ENCODE measurements around the gene ATP1A3. TPM values are rescaled to one million over a fixed set of nuclear protein-coding genes. Genes with fewer than 3 reads are reported as not detected.
A peak's percentile ranks its signal among the peaks of the same experiment; 100 is the strongest.

ATP1A3 gene
- total RNA-seq, 2 donors from 2014 or later = 0.69 to 1.0 TPM

- DNase-seq = no peak
- TF ChIP-seq, protein P1, sequence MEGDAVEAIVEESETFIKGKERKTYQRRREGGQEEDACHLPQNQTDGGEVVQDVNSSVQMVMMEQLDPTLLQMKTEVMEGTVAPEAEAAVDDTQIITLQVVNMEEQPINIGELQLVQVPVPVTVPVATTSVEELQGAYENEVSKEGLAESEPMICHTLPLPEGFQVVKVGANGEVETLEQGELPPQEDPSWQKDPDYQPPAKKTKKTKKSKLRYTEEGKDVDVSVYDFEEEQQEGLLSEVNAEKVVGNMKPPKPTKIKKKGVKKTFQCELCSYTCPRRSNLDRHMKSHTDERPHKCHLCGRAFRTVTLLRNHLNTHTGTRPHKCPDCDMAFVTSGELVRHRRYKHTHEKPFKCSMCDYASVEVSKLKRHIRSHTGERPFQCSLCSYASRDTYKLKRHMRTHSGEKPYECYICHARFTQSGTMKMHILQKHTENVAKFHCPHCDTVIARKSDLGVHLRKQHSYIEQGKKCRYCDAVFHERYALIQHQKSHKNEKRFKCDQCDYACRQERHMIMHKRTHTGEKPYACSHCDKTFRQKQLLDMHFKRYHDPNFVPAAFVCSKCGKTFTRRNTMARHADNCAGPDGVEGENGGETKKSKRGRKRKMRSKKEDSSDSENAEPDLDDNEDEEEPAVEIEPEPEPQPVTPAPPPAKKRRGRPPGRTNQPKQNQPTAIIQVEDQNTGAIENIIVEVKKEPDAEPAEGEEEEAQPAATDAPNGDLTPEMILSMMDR (conservative IDR thresholded peaks at IDR 0.05) = no peak
- Histone ChIP-seq H3K9me3 (ENCODE audit: control insufficient read depth, low read length) (no peaks in the 10 kb centered on the region), H3K36me3 (ENCODE audit: control insufficient read depth, insufficient read depth, low read length) (no peaks in the 10 kb centered on the region), H3K4me3 (ENCODE audit: low read length) (no peak overlapping the region), H3K27ac (ENCODE audit: low read depth, low read length) (no peak overlapping the region), H3K9ac (ENCODE audit: extremely low read depth, low read length, poor library complexity, severe bottlenecking) (no peak overlapping the region), H3K4me1 (ENCODE audit: control insufficient read depth, insufficient read depth, low read length) (no peaks in the 10 kb centered on the region), H3K27me3 (ENCODE audit: control insufficient read depth, insufficient read depth, low read length, poor library complexity, severe bottlenecking) (peaks cover 21% of the 10 kb centered on the region)
- H3K27me3 Mint-ChIP-seq (ENCODE audit: insufficient read depth) = peaks cover 55% of the 10 kb centered on the region
- peaks cover 4% of the 10 kb centered on the region for H3K9me3 Mint-ChIP-seq
- WGBS, 2 experiments (ENCODE audit: insufficient coverage in 1 of 2, insufficient read length in 1 of 2) = 77 to 94% methylated on average over 5 to 8 of the region's 8 CpGs
- no peak overlapping the region for H3K27ac Mint-ChIP-seq
- H3K4me3 Mint-ChIP-seq = no peak overlapping the region
- H3K36me3 Mint-ChIP-seq (ENCODE audit: low read depth) = no peaks in the 10 kb centered on the region
- no peaks in the 10 kb centered on the region for H3K4me1 Mint-ChIP-seq
Observed at GRCh38 chr19:41945135-41945766, 48.8 kb downstream of the ATP1A3 start.

DNA sequence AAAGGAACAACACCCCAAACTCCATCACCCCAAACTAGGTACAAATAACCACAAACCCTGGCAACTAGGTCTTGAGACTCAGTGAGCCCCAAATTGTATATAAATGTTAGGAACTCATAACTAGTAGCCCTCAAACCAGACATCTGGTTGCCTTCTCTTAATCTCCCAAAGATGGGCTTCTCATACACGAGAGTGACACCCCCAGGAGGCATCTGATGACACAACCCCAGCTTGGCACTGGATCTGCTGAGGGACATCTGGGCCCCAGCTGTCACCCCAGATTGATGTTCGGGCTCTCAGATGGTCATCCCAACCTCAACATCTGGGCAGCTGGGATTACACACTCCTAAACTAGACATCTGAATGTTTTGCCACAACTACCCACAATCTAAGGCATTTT is 49.7 kb downstream of the ATP1A3 start:
- no peak overlapping the region for H3K9ac ChIP-seq (ENCODE audit: extremely low read depth, low read length, poor library complexity, severe bottlenecking)
- H3K9me3 Mint-ChIP-seq = peaks cover 4% of the 10 kb centered on the region
- H3K36me3 Mint-ChIP-seq (ENCODE audit: low read depth) = no peaks in the 10 kb centered on the region
- no peak for DNase-seq
- H3K27ac Mint-ChIP-seq = no peak overlapping the region
- H3K4me3 Mint-ChIP-seq = no peak overlapping the region
- no peaks in the 10 kb centered on the region for H3K4me1 ChIP-seq (ENCODE audit: control insufficient read depth, insufficient read depth, low read length)
- H3K9me3 ChIP-seq (ENCODE audit: control insufficient read depth, low read length) = no peaks in the 10 kb centered on the region
- peaks cover 27% of the 10 kb centered on the region for H3K27me3 ChIP-seq (ENCODE audit: control insufficient read depth, insufficient read depth, low read length, poor library complexity, severe bottlenecking)
- no peak overlapping the region for H3K27ac ChIP-seq (ENCODE audit: low read depth, low read length)
- no peaks in the 10 kb centered on the region for H3K36me3 ChIP-seq (ENCODE audit: control insufficient read depth, insufficient read depth, low read length)
- WGBS, 2 experiments (ENCODE audit: insufficient coverage in 1 of 2, insufficient read length in 1 of 2) = 14 to 80% methylated on average over 1 to 2 of the region's 2 CpGs
- H3K27me3 Mint-ChIP-seq (ENCODE audit: insufficient read depth) = peaks cover 58% of the 10 kb centered on the region
- TF ChIP-seq, protein P1 (conservative IDR thresholded peaks at IDR 0.05) = no peak
- H3K4me3 ChIP-seq (ENCODE audit: low read length) = no peak overlapping the region
- H3K4me1 Mint-ChIP-seq = no peaks in the 10 kb centered on the region

GRCh38 chr19:41941410-41942202 is 52.4 kb downstream of the ATP1A3 start:
- TF ChIP-seq, protein P1 (conservative IDR thresholded peaks at IDR 0.05) = no peak
- DNase-seq = no peak
- 79 to 100% methylated on average over 3 to 9 of the region's 9 CpGs for WGBS, 2 experiments (ENCODE audit: insufficient coverage in 1 of 2, insufficient read length in 1 of 2)
- Histone ChIP-seq H3K9me3 (ENCODE audit: control insufficient read depth, low read length) (no peaks in the 10 kb centered on the region), H3K27ac (ENCODE audit: low read depth, low read length) (no peak overlapping the region), H3K27me3 (ENCODE audit: control insufficient read depth, insufficient read depth, low read length, poor library complexity, severe bottlenecking) (peaks cover 45% of the 10 kb centered on the region), H3K9ac (ENCODE audit: extremely low read depth, low read length, poor library complexity, severe bottlenecking) (no peak overlapping the region), H3K36me3 (ENCODE audit: control insufficient read depth, insufficient read depth, low read length) (no peaks in the 10 kb centered on the region), H3K4me1 (ENCODE audit: control insufficient read depth, insufficient read depth, low read length) (no peaks in the 10 kb centered on the region), H3K4me3 (ENCODE audit: low read length) (no peak overlapping the region)
- no peak overlapping the region for H3K27ac Mint-ChIP-seq
- H3K27me3 Mint-ChIP-seq (ENCODE audit: insufficient read depth) = peaks cover 62% of the 10 kb centered on the region
- H3K4me1 Mint-ChIP-seq = no peaks in the 10 kb centered on the region
- no peaks in the 10 kb centered on the region for H3K36me3 Mint-ChIP-seq (ENCODE audit: low read depth)
- peaks cover 4% of the 10 kb centered on the region for H3K9me3 Mint-ChIP-seq
- H3K4me3 Mint-ChIP-seq = peak overlapping the region; percentile 64
